B cell (primary cell): Measurements from ENCODE around the gene MTF2. TPM values are rescaled to one million over a fixed set of nuclear protein-coding genes. Genes with fewer than 3 reads are reported as not detected.

ENCODE experiments used
- ATAC-seq: fragments of 200-7000 bp; cut with Tn5 transposase; one replicate; pipeline ENCODE4 v1.10.0; 2021; ENCODE audit warnings: low read depth, mild to moderate bottlenecking, moderate number of reproducible peaks, moderate library complexity
- CTCF ChIA-PET: fragments of 350-600 bp; sonication (Branson Sonifier 250); formaldehyde crosslinking; loops from one replicate; lab custom pipeline; 2021; ENCODE audit warnings: antibody characterized with exemption, inconsistent platforms; lab: Charles Lee
- POLR2A ChIA-PET: fragments of 350-600 bp; sonication (Branson Sonifier 250); formaldehyde crosslinking; loops from one replicate; lab custom pipeline; 2021; ENCODE audit warnings: antibody characterized with exemption; lab: Charles Lee
- DNase-seq: peaks from one replicate; pipeline ENCODE4 v3.0.0; 2013
- H2AFZ ChIP-seq: 2 replicates; pipeline ENCODE4 v1.6.1; 2012; ENCODE audit warnings: mild to moderate bottlenecking, low read depth, low read length; ENCODE audit not compliant: insufficient read depth, poor library complexity, severe bottlenecking
- H3K27ac ChIP-seq, 2 donors: 1 replicate in 1 of 2; 2 replicates in 1 of 2; pipeline ENCODE4 v1.5.1; 2012 to 2013; ENCODE audit warnings: low read length in 2 of 2, mild to moderate bottlenecking in 2 of 2, moderate library complexity in 1 of 2
- H3K27me3 ChIP-seq, 4 experiments: fragments of 200-600 bp in 1 of 4; sonication (generic) in 1 of 4; replicated peaks in 1 of 4; 1 replicate in 2 of 4; 2 replicates in 2 of 4; pipeline versions ENCODE4 v1.6.1 to v1.7.0; 2013 to 2016; ENCODE audit warnings: low read length in 3 of 4, mild to moderate bottlenecking in 2 of 4, mixed read lengths in 1 of 4, moderate library complexity in 1 of 4; ENCODE audit not compliant: insufficient read depth in 4 of 4, control insufficient read depth in 3 of 4; ENCODE audit errors: control extremely low read depth in 1 of 4
- H3K36me3 ChIP-seq, 2 experiments: replicated peaks in 1 of 2; 1 replicate in 1 of 2; 2 replicates in 1 of 2; pipeline versions ENCODE4 v1.6.1 to v1.7.1; 2013; ENCODE audit warnings: low read length in 1 of 2; ENCODE audit not compliant: insufficient read depth in 2 of 2, control insufficient read depth in 1 of 2; ENCODE audit errors: control extremely low read depth in 1 of 2, extremely low read depth in 1 of 2
- H3K4me1 ChIP-seq, 2 donors: fragments of 200-600 bp in 1 of 2; sonication (generic) in 1 of 2; 1 replicate in 1 of 2; 2 replicates in 1 of 2; pipeline versions ENCODE4 v1.5.1 to v1.6.1; 2013 to 2017; ENCODE audit warnings: low read length in 2 of 2; ENCODE audit not compliant: control insufficient read depth in 2 of 2, insufficient read depth in 2 of 2
- H3K4me2 ChIP-seq: replicated peaks from 2 replicates; pipeline ENCODE3; 2012; ENCODE audit warnings: mild to moderate bottlenecking, low read depth, low read length; ENCODE audit not compliant: poor library complexity, severe bottlenecking
- H3K4me3 ChIP-seq, 5 experiments: fragments of 200-600 bp in 1 of 5; sonication (generic) in 1 of 5; 1 replicate in 3 of 5; 2 replicates in 2 of 5; pipeline versions ENCODE4 v1.5.1 to v1.7.0; 2011 to 2016; ENCODE audit warnings: low read length in 4 of 5, mild to moderate bottlenecking in 4 of 5, low read depth in 2 of 5, control low read depth in 1 of 5, moderate library complexity in 1 of 5; ENCODE audit not compliant: insufficient read depth in 1 of 5; ENCODE audit errors: control extremely low read depth in 1 of 5, extremely low read depth in 1 of 5
- H3K79me2 ChIP-seq: fragments of 200-600 bp; sonication (generic); one replicate; pipeline ENCODE4 v1.6.0; 2016; ENCODE audit warnings: low read length; ENCODE audit not compliant: control insufficient read depth, insufficient read depth
- H3K9ac ChIP-seq: fragments of 200-600 bp; sonication (generic); 2 replicates; pipeline ENCODE4 v1.6.1; 2017; ENCODE audit warnings: mild to moderate bottlenecking, low read length, moderate library complexity
- H3K9me3 ChIP-seq, 3 donors: one replicate each; pipeline versions ENCODE4 v1.6.1 to v1.7.1; 2013; ENCODE audit warnings: low read length in 2 of 3; ENCODE audit not compliant: control insufficient read depth in 2 of 3, insufficient read depth in 1 of 3; ENCODE audit errors: control extremely low read depth in 1 of 3
- H4K20me1 ChIP-seq: 2 replicates; pipeline ENCODE4 v1.6.0; 2012; ENCODE audit warnings: mild to moderate bottlenecking, low read length; ENCODE audit not compliant: insufficient read depth, control insufficient read depth, poor library complexity, severe bottlenecking
- H3K27ac Mint-ChIP-seq: one replicate; pipeline ENCODE4 v1.8.0; 2021; ENCODE audit warnings: mixed read lengths
- H3K27me3 Mint-ChIP-seq: one replicate; pipeline ENCODE4 v1.8.0; 2021; ENCODE audit warnings: mixed read lengths
- H3K4me1 Mint-ChIP-seq: one replicate; pipeline ENCODE4 v1.8.0; 2021; ENCODE audit warnings: mixed read lengths
- H3K4me3 Mint-ChIP-seq: one replicate; pipeline ENCODE4 v1.8.0; 2021; ENCODE audit warnings: mixed read lengths
- H3K9me3 Mint-ChIP-seq: one replicate; pipeline ENCODE4 v1.8.0; 2022; ENCODE audit warnings: mixed read lengths; ENCODE audit not compliant: insufficient read depth
- EZH2 ChIP-seq: IDR thresholded peaks from 2 replicates; pipeline ENCODE4 v1.6.1; 2012; ENCODE audit warnings: borderline replicate concordance, low read depth, mild to moderate bottlenecking, moderate library complexity, low read length; ENCODE audit not compliant: insufficient read depth, poor library complexity, severe bottlenecking
- WGBS: methylation state at CpG from one replicate; pipeline ENCODE4 v1.1.5; 2013; ENCODE audit warnings: missing lambda C conversion rate; ENCODE audit not compliant: insufficient coverage; 5-methylcytosine and 5-hydroxymethylcytosine counted together
- intact Hi-C: fragments of 100-400 bp; cut with micrococcal nuclease; formaldehyde crosslinking; loops from one replicate; pipeline ENCODE4 v1.10.0; 2022
- polyA plus RNA-seq: library from polyadenylated mRNA; depleted of rRNA; stranded (reverse); fragments of >200 nt; gene quantifications from 2 replicates; pipeline ENCODE4 v1.2.3, GENCODE V29; 2012
- total RNA-seq, 2 donors: library from RNA; stranded (reverse); fragments of 120-200 nt in 1 of 2; gene quantifications; 1 replicate in 1 of 2; 2 replicates in 1 of 2; pipeline versions ENCODE4 v1.2.3 to v1.2.4, GENCODE V29; 2013 to 2022
- TF ChIP-seq, protein P1 (sequence below): fragments of 200-600 bp; IDR thresholded peaks from one replicate; pipeline ENCODE4 v1.8.0; 2022; ENCODE audit warnings: antibody characterized with exemption, mild to moderate bottlenecking

The MTF2 gene
- total and polyA plus RNA-seq, 2 donors (not counting 1 experiment from before 2014, with no cell fraction given), result 19.5 to 68.6 TPM

DNA sequence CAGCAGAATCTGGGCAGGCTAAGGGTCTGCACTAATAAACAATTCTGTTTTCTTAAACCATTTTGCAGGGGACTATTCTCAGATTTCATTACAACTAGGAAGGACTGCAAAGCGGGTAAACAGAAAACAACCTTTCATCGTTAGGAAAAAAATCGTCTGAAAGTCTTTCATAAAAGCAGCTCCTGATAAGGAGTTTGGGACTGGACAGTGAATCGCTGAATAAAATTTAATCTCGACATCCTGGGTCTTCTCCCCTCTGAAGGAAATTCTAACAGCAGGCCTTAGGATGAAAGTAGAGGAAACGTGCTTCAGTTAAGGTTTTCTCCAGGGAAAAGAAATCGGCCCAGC is 471 bp upstream of the MTF2 start:
- Histone ChIP-seq H3K27me3 (no peaks in the 10 kb centered on the region), H3K4me3 (peak overlapping the region; percentile 85 to 98 (median 89)), H3K9me3 (no peaks in the 10 kb centered on the region), H4K20me1 (peaks cover 5% of the 10 kb centered on the region), H2AFZ (peak overlapping the region; percentile 93), H3K79me2 (peaks cover 58% of the 10 kb centered on the region), H3K36me3 (no peaks in the 10 kb centered on the region), H3K9ac (peak overlapping the region; percentile 85), H3K4me2 (peak overlapping the region; percentile 78), H3K4me1 (peaks cover 24 to 30% of the 10 kb centered on the region in 2 donors), H3K27ac (peak overlapping the region; percentile 80 to 87)
- ChIA-PET CTCF (interaction anchor here (0.7 to 2.8 kb wide), 9 partner anchors 15 to 247 kb away, joined by 3 to 30 read pairs (median 5); partner anchors contain the start of genes DIPK1A and RPL5), POLR2A (interaction anchor here (0.6 to 1.8 kb wide), 8 partner anchors 18 to 767 kb away, joined by 3 to 6 read pairs (median 4); partner anchors contain the start of genes DIPK1A, DR1, EVI5 and RPL5)
- TF ChIP-seq, protein P1, sequence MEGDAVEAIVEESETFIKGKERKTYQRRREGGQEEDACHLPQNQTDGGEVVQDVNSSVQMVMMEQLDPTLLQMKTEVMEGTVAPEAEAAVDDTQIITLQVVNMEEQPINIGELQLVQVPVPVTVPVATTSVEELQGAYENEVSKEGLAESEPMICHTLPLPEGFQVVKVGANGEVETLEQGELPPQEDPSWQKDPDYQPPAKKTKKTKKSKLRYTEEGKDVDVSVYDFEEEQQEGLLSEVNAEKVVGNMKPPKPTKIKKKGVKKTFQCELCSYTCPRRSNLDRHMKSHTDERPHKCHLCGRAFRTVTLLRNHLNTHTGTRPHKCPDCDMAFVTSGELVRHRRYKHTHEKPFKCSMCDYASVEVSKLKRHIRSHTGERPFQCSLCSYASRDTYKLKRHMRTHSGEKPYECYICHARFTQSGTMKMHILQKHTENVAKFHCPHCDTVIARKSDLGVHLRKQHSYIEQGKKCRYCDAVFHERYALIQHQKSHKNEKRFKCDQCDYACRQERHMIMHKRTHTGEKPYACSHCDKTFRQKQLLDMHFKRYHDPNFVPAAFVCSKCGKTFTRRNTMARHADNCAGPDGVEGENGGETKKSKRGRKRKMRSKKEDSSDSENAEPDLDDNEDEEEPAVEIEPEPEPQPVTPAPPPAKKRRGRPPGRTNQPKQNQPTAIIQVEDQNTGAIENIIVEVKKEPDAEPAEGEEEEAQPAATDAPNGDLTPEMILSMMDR, result no peak
- TF ChIP-seq EZH2, result no peak
- intact Hi-C loops, result loop anchor here (2.0 to 5.0 kb wide), 7 partner anchors 118 to 1576 kb away; partner anchors contain the start of genes CDC7, DIPK1A, DR1 and GLMN
- no peak for ATAC-seq
- no peak for DNase-seq
- peak overlapping the region; percentile 99 for H3K27ac Mint-ChIP-seq
- WGBS, result 0% methylated on average over 2 of the region's 7 CpGs
- no peaks in the 10 kb centered on the region for H3K27me3 Mint-ChIP-seq
- H3K4me3 Mint-ChIP-seq, result peak overlapping the region; percentile 100
- no peaks in the 10 kb centered on the region for H3K9me3 Mint-ChIP-seq
- peaks cover 44% of the 10 kb centered on the region for H3K4me1 Mint-ChIP-seq

DNA sequence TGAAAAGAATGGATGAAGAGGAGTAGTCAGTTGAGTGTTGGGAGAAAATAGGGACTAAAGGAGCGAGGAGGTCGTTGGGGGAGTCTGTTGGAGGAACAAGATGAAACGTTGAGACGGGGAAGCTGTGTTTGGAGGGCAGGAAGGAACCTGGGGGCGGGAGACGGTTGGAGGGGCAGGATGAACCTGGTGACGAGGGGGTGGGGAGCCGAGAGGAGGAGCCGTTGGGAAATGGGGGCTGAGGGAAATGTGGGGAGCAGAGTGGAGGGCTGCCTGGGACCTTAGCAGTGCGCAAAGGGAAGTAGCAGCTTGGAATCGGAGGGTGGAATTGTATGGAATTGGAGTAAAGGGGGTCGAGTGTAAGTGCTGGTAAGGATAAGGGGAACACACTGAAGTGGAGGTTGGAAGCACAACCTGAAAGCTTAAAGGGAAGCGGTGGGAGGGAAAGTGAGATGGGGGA is 630 bp downstream of the MTF2 start:
- H2AFZ ChIP-seq, result peak overlapping the region; percentile 93
- H3K27me3 ChIP-seq, result no peaks in the 10 kb centered on the region
- TF ChIP-seq, protein P1, result no peak
- TF ChIP-seq EZH2, result no peak
- peak overlapping the region; percentile 80 to 87 for H3K27ac ChIP-seq
- POLR2A ChIA-PET, result interaction anchor here (0.7 to 1.8 kb wide), 5 partner anchors 17 to 766 kb away, joined by 3 to 6 read pairs (median 3); partner anchors contain the start of genes DR1 and RPL5
- Mint-ChIP-seq H3K4me1 (peaks cover 46% of the 10 kb centered on the region), H3K27me3 (no peaks in the 10 kb centered on the region), H3K27ac (peak overlapping the region; percentile 99), H3K9me3 (no peaks in the 10 kb centered on the region), H3K4me3 (peak overlapping the region; percentile 100)
- H3K9ac ChIP-seq, result peak overlapping the region; percentile 85
- intact Hi-C loops, result loop anchor here (1.0 to 5.0 kb wide), 11 partner anchors 38 to 1577 kb away; partner anchors contain the start of genes CCDC18, CDC7, DIPK1A and DR1
- peaks cover 69% of the 10 kb centered on the region for H3K79me2 ChIP-seq
- peak overlapping the region; percentile 78 for H3K4me2 ChIP-seq
- WGBS, result 0% methylated on average over 12 of the region's 13 CpGs
- ATAC-seq (no peak), DNase-seq (no peak)
- CTCF ChIA-PET, result interaction anchor here (0.8 to 2.8 kb wide), 27 partner anchors 9 to 766 kb away, joined by 3 to 30 read pairs (median 4); partner anchors contain the start of genes EVI5 and RPL5
- peak overlapping the region; percentile 85 to 98 (median 89) for H3K4me3 ChIP-seq
- H3K36me3 ChIP-seq, result no peaks in the 10 kb centered on the region
- peaks cover 10% of the 10 kb centered on the region for H4K20me1 ChIP-seq
- H3K4me1 ChIP-seq, result peaks cover 24 to 30% of the 10 kb centered on the region in 2 donors
- no peaks in the 10 kb centered on the region for H3K9me3 ChIP-seq
